NCI-H524 treated with DMSO at 0.1 percent for 48 hours (cell line): ENCODE data around the gene ZBED1.
"Not testable (repeated sequence)": the region's sequence is repeated elsewhere in the genome, so short reads cannot be mapped to it uniquely, and the experiment has no call there.

Experiments
- DNase-seq: peaks from one replicate; lab custom pipeline; 2025; lab: John Stamatoyannopoulos, UW

Gene ZBED1

DNA sequence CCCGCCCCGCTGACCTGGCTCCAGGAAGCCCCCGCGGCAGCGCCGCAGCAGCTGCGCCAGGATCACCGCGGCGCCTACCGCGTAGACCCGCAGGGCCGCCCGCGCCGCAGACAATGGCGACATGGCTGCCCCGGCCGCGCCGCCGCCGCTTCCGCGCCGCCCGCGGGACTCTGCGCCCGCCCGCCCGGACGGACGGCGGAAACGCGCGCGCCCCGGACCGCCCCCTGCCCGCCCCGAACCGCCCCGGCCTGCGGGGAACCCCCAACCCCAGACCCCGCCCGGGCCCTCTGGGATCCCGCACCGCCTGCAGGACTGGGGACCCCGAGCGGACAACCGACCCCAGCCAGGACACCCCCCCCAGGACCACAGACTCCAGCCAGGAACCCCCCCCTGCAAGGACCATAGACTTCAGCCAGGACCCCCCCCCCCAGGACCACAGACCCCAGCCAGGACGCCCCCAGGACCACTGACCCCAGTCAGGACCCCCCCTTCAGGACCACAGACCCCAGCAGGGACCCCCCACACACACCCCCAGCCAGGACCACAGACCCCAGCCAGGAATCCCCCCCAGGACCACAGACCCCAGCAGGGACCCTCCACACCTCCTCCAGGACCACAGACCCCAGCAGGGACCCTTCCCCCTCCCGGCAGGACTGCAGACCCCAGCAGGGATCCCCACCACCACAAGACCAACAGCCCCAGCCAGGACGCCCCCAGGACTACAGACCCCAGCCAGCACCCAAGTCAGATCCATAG, at the start of gene ZBED1, which contains the start of gene DHRSX:
TSS of gene ZBED1 (minus strand) at position 174 of the 756 bp plus-strand sequence. CDS start 10,257 bp downstream, outside the sequence.
TSS of gene DHRSX (minus strand) at position 174 of the 756 bp plus-strand sequence. CDS start at position 123, 51 bp downstream.
- DNase-seq: no peak

DNA sequence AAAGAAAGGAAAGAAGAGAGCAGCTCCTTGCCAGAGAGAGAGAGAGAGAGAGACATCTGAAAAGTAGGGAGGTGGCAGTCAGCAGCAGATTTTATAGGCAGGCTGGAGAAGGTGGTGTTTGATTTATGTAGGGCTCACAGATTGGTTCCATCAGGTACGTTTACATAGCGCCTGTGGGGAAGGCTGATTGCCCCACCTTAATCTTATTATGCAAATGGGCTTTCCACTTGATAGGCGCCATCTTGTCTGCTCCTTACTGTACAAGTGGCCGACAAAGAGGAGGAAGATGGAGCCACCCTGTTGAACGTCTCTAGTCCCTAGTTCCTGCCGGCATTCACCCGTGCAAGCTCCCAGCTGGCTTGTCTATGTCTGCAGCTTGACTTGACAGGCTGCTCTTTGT, 49.1 kb upstream of the ZBED1 start:
- peak; percentile 86 for DNase-seq

DNA sequence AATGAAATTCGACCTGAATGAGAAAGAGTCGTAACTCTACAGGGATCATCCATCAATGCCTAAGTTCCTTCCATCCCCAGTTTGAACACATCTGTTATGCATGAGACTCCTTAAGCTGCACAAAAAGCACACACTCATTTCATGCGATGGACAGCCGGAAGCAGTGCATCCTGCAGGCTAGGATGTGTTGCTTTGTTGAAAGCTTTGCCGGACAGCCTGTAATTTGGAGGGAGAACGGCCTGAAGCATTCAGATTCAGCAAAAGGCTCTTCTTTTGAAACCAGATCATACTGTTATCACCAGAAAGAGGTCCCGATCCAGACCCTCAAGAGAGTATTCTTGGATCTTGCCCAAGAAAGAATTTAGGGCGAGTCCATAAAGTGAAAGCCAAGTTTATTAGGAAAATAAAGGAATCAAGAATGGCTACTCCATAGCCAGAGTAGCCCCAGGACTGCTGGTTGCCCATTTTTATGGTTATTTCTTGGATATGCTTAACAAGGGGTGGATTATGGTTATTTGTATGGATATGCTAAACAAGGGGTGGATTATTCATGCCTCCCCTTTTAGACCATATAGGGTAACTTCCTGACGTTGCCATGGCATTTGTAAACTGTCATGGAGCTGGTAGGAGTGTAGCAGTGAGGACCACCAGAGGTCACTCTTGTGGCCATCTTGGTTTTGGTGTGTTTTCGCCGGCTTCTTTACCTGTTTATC, 48.1 kb upstream of the ZBED1 start:
- DNase-seq: no peak

DNA sequence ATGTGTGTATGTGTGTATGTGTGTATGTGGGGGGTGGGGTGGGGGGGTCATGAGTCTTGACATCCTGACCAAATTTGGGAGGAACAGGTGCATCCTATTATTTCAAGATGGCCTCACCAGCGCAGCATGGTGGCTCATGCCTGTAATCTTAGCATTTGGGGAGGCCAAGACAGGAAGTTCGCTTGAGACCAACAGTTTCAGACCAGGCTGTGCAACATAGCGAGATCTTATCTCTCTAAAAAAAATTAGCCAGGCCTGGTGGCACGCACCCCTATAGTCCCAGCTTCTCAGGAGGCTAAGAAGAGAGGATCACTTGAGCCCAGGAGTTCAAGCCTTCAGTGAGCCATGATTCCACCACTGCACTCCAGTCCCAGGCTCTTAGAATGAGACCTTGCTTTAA, 47.0 kb upstream of the ZBED1 start:
- no peak for DNase-seq

DNA sequence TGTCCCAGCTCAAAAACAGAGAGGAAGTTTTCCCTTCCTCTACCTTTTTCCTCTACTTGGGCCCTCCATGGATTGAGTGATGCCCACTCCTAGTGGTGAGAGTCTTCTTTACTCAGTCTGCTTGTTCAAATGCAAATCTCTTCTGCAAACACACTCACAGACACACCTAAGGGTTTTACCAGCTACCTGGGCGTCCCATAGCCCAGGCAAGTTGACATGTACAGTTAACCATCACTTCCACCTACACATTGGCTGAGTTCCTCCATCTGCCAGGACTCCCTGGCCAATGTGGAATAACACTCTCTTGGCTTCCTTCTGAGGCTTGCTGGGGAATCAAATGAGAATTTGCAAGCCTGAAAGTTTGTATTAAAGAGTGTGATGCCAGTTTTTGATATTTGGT, 45.7 kb upstream of the ZBED1 start:
- DNase-seq: no peak

DNA sequence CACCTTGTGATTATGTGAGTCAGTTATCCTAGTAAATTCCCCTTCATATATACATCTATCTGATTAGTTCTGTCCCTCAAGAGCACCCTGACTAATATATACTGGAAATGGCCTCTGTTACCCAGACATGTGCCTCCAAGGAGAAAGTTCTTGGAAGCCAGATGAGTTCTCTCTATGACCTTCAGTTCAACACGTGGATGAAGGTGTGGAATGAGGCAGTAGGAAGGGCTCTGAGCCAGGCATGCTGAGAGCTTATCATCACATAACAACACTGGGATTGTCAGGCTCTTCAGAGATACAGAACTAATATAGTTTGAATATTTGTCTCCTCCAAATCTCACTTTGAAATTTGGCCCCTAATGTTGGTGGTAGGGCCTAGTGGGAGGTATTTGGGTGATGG, 44.4 kb upstream of the ZBED1 start:
- DNase-seq: no peak

DNA sequence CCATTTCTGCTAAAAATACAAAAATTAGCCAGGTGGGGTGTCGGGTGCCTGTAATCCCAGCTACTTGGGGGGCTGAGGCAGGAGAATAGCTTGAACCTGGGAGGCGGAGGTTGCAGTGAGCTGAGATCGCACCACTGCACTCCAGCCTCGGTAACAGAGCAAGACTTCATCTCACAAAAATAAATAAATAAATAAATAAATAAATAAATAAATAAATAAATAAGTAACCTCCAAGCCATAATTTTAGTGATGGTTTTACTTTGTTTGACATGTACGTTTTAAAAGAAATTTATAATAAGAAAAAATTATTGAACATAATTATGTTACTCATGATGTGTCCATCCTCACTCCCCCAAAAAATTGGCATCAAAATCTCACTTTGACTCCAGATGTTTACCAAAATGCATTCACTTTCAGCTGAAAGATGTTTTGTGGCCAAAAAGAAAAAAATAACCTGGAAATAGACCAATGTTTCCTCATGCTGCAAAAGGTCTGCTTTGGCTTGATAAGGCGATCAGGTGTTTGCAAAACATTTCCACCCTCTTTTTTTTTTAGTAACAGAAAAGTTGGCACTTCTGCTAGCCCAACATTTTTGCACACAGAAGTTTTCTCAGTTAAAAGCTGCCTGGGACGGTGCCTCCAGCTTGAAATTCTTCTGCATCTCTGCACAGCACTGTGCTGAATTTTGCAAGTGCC, 42.2 kb upstream of the ZBED1 start:
- no peak for DNase-seq

DNA sequence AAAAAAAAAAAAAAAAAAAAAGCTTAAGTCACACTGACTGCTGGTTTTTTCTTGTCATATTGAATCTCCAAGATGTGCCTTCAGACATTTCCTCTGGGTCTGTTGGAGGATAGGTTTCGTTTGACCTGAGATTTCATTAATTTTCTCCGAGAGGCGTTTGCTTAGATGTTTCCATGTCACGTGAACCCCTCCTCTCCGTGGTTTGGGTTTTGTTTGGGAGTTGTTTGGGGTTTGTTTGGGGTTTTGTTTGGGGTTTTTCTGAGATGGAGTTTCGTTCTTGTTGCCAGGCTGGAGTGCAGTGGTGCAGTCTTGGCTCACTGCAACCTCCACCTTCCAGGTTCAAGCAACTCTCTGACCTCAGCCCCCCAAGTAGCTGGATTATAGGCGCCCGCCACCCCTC, 40.8 kb upstream of the ZBED1 start:
- DNase-seq: no peak

DNA sequence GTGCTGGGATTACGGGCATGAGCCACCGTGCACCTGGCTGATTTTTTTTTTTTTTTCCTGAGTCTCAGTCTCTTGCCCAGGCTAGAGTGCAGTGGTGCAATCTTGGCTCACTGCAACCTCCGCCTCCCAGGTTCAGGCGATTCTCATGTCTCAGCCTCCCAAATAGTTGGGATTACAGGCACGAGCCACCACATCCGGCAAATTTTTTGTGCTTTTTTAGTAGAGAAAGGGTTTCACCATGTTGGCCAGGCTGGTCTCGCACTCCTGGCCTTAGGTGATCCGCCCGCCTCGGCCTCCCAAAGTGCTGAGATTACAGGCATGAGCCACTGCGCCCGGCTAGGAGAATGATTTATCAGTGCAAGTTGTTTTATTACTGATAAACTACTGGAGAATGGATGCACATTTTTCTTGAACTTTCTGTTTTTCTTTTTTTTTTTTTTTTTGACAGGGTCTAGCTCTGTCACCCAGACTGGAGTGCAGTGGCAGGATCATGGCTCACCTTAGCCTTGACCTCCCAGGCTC, 39.7 kb upstream of the ZBED1 start:
- no peak for DNase-seq

DNA sequence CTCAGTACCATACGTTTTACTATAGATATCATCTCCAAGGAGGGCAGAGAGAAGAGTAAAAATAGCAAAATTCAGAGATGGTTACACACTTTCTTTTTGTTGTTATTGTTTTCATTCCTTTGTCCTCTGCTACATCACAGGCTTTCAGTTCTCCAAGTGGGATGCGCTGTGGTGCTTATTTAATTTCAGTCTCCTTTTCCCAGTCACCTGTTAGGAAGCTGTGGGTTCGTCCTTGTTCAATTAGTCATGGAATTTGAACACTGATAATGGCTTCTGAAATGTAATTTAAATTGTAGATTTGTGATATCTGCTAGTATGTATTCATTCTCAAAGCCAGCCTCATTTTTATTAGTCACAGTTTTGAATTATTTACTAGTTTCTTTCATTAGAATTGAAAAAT, 38.8 kb upstream of the ZBED1 start:
- DNase-seq: no peak

DNA sequence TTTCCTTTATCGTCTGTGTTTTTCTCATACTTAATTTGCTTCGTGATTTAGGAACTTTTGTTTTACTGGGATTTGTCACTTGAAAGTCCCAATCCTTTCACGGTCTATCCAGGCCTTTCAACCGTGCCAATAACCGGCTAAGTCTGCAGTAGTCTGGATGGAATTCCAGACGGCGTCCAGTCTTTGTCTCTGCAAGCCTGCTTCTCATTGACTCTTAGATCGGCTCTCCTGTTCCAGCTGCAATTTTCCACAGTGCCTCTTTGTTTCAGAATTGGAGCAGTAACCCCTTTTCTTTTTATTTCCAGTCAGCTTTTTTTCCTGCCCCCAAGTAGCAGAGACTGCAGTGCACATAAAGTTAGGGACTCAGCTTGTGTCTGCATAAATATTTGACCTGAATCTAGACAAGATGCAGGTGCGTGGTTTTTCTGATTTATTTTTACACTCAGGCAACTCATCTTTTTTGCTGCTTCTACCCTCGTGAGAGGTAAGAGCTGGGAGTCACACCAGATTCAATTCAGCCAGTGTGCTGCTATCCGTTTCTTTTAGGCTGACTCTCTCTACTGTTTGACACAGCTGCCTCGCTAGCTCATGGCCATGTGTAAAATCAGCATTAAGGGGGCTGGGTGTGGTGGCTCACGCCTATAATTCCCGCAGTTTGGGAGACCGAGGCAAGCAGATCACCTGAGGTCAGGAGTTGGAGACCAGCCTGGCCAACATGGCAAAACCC, 37.4 kb upstream of the ZBED1 start:
- DNase-seq: no peak

DNA sequence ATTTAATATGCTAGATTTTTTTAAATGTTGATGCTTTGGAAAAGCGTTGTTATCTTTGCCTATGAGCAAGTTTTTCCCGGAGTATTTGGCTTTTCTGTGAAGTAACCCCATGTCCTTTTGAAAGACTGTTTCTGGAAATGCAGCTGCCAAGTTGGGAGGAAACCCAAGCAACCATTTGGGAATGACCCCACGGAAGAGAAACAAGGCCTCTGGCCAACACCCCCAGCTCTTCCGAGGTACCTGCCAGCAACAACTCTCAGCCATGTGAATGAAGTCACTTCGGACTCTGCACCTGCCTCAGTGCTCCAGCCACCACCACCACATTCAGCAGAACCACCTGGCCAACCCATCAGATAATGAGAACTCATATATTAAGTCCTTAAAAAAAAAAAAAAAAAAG, 36.2 kb upstream of the ZBED1 start:
- no peak for DNase-seq

DNA sequence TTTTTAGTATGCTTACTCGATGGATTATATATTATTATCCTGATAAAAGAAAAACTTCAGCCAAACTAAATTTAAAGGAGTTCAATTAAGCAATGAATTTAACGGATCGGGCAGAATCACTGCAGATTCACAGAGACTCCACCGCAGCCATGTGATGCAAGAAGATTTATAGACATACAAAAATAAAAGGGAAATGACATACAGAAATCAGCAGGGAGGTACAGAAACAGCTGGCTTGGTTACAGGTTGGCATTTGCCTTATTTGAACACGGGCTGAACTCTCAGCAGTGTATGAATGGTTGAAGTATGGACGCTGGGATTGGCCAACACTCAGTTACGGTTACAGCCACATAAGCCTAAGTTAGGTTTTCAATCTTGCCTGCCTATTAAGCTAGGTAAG, 35.4 kb upstream of the ZBED1 start:
- DNase-seq: no peak

DNA sequence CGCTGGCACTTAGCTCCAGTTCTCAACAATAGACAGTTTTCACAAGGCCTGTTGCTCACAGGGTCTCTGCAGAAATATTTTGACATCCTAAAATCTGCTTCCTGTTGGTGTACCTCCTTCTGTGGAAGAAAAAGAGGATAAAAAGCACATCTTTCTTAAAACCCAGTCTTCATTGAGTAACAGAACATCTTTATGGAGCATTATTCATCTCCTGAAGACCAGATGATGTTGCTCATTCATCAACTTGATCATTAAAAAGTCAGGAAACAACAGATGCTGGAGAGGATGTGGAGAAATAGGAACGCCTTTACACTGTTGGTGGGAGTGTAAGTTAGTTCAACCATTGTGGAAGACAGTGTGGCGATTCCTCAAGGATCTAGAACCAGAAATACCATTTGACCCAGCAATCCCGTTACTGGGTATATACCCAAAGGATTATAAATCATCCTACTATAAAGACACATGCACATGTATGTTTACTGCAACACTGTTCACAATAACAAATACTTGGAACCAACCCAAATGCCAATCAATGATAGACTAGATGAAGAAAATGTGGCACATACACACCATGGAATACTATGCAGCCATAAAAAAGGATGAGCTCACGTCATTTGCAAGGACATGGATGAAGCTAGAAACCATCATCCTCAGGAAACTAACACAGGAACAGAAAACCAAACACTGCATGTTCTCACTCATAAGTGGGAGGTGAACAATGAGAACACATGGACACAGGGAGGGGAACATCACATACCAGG, 33.7 kb upstream of the ZBED1 start:
- not testable (repeated sequence) for DNase-seq

DNA sequence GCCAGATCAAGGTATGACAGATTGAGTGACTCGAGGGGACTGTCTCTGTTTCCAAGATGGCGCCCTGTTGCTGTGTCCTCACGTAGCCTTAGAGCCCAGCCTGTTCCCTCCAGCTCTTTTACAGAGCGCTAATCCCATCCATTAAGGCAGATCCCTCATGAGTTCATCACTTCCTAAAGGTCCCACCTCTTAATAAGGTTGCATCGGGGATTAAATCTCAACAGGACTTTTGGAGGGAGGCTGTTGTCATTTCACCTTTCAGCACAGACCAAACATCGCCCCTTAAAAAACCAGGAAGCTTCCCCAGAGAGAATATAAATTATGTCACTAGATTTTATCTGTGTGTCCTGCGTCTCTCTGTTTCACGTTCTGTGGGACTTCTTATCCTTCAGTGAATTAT, 32.6 kb upstream of the ZBED1 start:
- DNase-seq: no peak

DNA sequence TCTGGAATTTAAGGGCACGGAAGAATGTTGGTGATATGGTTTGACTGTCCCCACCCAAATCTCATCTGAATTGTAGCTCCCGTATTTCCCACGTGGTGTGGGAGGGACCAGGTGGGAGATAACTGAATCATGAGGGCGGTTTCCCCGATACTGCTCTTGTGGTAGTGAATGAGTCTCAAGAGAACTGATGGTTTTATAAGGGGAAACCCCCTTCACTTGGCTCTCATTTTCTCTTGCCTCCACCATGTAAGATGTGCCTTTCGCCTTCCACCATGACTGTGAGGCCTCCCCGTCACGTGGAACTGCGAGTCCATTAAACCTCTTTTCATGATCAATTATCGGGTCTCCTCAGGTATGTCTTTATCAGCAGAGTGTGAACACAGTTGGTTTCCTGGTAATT, 25.6 kb upstream of the ZBED1 start:
- DNase-seq: no peak

DNA sequence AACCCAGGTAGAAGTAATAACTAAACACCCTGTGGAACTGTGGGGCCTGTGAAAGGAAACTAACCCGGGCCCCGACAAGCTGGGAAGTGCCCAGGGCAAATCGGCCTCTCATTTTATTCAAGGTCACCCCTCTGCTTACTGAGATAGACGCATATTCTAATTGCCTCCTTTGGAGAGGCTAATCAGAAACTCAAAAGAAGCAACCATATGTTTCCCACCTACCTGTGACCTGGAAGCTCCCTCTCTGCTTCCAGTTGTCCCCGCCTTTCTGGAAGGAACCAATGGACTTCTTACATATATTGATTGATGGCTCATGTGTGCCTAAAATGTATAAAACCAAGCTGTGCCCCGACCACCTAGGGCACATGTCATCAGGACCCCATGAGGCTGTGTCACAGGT, 23.1 kb upstream of the ZBED1 start:
- no peak for DNase-seq

DNA sequence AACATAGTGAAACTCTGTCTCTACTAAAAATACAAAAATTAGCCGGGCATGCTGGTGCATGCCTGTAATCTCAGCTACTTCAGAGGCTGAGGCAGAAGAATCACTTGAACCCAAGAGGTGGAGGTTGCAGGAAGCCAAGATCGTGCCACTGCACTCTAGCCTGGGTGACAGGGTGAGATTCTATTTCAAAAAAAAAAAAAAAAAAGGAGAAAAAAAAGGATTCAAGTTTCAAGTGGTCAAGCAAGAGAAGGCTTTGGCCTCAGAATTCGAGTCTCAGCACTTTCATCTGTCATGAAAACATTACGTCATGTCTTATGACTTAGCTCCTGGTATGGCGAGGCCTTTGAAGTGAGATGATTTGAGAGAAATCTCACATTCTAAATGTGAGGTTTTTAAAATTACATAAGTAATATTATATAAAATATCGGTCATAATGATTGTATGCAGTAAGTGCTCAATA, 21.2 kb upstream of the ZBED1 start:
- DNase-seq: no peak

DNA sequence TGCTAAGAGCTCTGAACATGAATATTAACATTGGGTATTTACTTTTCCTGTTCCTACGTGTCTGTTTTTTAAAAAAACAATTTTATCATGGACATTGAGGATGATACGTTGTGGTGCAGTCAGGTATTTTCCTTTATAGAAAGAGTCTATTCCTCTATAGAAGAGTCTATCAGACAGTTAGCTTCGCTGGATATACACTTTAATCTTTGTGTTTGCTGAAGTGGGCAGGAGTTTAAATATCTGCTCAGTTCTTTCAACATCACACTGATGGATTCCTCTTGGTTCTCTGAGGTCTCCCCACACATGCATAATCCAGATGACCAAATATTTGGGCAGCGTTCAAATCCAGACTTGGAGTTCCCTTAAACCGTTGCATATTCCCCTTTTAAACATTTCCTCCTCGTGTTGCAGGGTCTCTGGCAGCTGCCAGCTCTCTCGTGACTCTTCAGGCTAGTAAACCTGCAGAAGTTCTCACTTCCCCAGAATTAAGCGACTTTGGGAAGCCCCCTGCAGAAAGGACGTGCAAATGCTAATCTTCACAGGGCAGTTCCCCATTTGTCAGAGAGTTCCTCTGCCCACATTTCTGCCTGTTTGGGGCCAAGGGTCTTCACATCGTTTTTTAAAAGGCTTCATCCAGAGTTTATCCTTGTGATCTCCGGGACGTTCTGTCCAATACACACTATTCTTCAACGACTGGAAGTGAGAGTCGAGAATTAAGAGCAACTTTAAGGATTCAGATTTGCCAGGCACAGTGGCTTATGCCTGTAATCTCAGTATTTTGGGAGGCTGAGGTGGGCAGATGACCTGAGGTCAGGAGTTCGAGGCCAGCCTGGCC, 20.5 kb upstream of the ZBED1 start:
- DNase-seq: no peak

DNA sequence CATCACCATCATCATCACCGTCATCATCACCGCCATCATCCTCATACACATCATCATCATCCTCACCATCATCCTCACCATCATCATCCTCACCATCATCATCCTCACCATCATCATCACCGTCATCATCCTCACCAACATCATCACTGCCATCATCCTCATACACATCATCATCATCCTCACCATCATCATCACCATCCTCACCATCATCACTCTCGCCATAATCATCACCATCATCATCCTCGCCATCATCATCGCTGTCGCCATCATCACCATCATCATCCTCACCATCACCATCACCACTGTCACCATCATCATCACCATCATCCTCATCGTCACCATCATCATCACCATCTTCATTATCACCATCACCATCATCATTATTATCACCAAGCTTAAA, 19.8 kb upstream of the ZBED1 start:
- DNase-seq: no peak
